HepG2 (cell line): ENCODE measurements around the gene ZDHHC16. TPM values are rescaled to one million over a fixed set of nuclear protein-coding genes. Genes with fewer than 3 reads are reported as not detected.
A peak's percentile ranks its signal among the peaks of the same experiment; 100 is the strongest.

ENCODE experiments used
- AKAP8 ChIP-seq: sonication (generic); formaldehyde crosslinking; IDR thresholded peaks from 2 replicates; pipeline ENCODE4 v1.5.1; 2020; ENCODE audit warnings: mild to moderate bottlenecking, missing genetic modification reagents
- ARNT ChIP-seq: fragments of 450-650 bp; IDR thresholded peaks from 2 replicates; pipeline ENCODE4 v1.6.1; 2017
- CENPBD1 ChIP-seq: sonication (generic); formaldehyde crosslinking; IDR thresholded peaks from 2 replicates; pipeline ENCODE4 v1.8.0; 2022; ENCODE audit warnings: missing genetic modification reagents, low read depth, mild to moderate bottlenecking, borderline replicate concordance
- HMG20B ChIP-seq: conservative IDR thresholded peaks from 2 replicates; pipeline ENCODE4 v1.6.1; 2016; ENCODE audit warnings: missing genetic modification reagents, missing compliant biosample characterization
- SAP130 ChIP-seq: IDR thresholded peaks from 2 replicates; pipeline ENCODE4 v1.6.1; 2016; ENCODE audit warnings: low read depth
- SCMH1 ChIP-seq: sonication (generic); formaldehyde crosslinking; IDR thresholded peaks from 2 replicates; pipeline ENCODE4 v1.9.0; 2021; ENCODE audit warnings: missing genetic modification reagents, mild to moderate bottlenecking, borderline replicate concordance
- SNAPC2 ChIP-seq: sonication (generic); formaldehyde crosslinking; IDR thresholded peaks from 2 replicates; pipeline ENCODE4 v1.8.1; 2022; ENCODE audit warnings: mild to moderate bottlenecking, missing genetic modification reagents
- YEATS2 ChIP-seq: sonication (generic); formaldehyde crosslinking; IDR thresholded peaks from 2 replicates; pipeline ENCODE4 v1.4.0; 2020; ENCODE audit warnings: missing genetic modification reagents, borderline replicate concordance
- ZBTB42 ChIP-seq: sonication (generic); formaldehyde crosslinking; IDR thresholded peaks from 2 replicates; pipeline ENCODE4 v1.5.0; 2020; ENCODE audit warnings: mild to moderate bottlenecking, missing genetic modification reagents
- ZFX ChIP-seq: sonication (generic); formaldehyde crosslinking; IDR thresholded peaks from 2 replicates; pipeline ENCODE4 v1.4.0; 2020; ENCODE audit warnings: mild to moderate bottlenecking, low read depth, missing genetic modification reagents, moderate library complexity
- ZNF562 ChIP-seq: sonication (generic); formaldehyde crosslinking; IDR thresholded peaks from 2 replicates; pipeline ENCODE4 v1.8.0; 2022; ENCODE audit warnings: missing genetic modification reagents, borderline replicate concordance
- ZNF567 ChIP-seq: sonication (generic); formaldehyde crosslinking; IDR thresholded peaks from 2 replicates; pipeline ENCODE4 v1.8.1; 2023; ENCODE audit warnings: mild to moderate bottlenecking, missing genetic modification reagents, borderline replicate concordance
- ZNF629 ChIP-seq: sonication (generic); formaldehyde crosslinking; conservative IDR thresholded peaks from 2 replicates; pipeline ENCODE4 v1.5.0; 2020; ENCODE audit warnings: missing genetic modification reagents
- ZNF768 ChIP-seq: sonication (generic); formaldehyde crosslinking; IDR thresholded peaks from 2 replicates; pipeline ENCODE4 v1.4.0; 2020; ENCODE audit warnings: missing genetic modification reagents
- ZSCAN5A ChIP-seq: sonication (generic); formaldehyde crosslinking; IDR thresholded peaks from 2 replicates; pipeline ENCODE4 v1.8.0; 2022; ENCODE audit warnings: mild to moderate bottlenecking, missing genetic modification reagents, borderline replicate concordance
- polyA plus RNA-seq, 8 experiments: library from polyadenylated mRNA; depleted of rRNA in 3 of 8; stranded (reverse) in 7 of 8; unstranded in 1 of 8; fragments of >200 nt; fragmentation: Illumina TruSeq in 4 of 8; extraction: Trizol in 4 of 8; gene quantifications; 2 replicates each; pipeline versions ENCODE4 v1.2.1 to v1.2.3, GENCODE V29; 2011 to 2016; ENCODE audit warnings: low read depth in 4 of 8, missing spikeins in 1 of 8, mixed read lengths in 1 of 8; ENCODE audit not compliant: insufficient read depth in 1 of 8
- total RNA-seq, 5 experiments: library from RNA; depleted of rRNA; stranded (reverse); fragments of >200 nt; fragmentation: Illumina TruSeq; extraction: Trizol; gene quantifications; 2 replicates each; pipeline ENCODE4 v1.2.3, GENCODE V29; 2016; ENCODE audit warnings: low read depth in 1 of 5
- TF ChIP-seq, protein P1 (sequence below): sonication (generic); formaldehyde crosslinking; IDR thresholded peaks from 2 replicates; pipeline ENCODE4 v1.5.0; 2020; ENCODE audit warnings: missing genetic modification reagents
- TF ChIP-seq, protein P2 (sequence below): sonication (generic); formaldehyde crosslinking; IDR thresholded peaks from 2 replicates; pipeline ENCODE4 v1.4.0; 2020; ENCODE audit warnings: missing genetic modification reagents
- TF ChIP-seq, protein P3 (sequence below): sonication (generic); formaldehyde crosslinking; IDR thresholded peaks from 2 replicates; pipeline ENCODE4 v1.5.0; 2020; ENCODE audit warnings: mild to moderate bottlenecking, missing genetic modification reagents
- TF ChIP-seq, protein P4 (sequence below): sonication (generic); formaldehyde crosslinking; IDR thresholded peaks from 2 replicates; pipeline ENCODE4 v1.5.0; 2020; ENCODE audit warnings: missing genetic modification reagents

The ZDHHC16 gene
- total and polyA plus RNA-seq, 2 of the 13 experiments (the other 11 are each of a cell fraction or from before 2014, with no cell fraction given): 40.8 to 41.8 TPM

DNA sequence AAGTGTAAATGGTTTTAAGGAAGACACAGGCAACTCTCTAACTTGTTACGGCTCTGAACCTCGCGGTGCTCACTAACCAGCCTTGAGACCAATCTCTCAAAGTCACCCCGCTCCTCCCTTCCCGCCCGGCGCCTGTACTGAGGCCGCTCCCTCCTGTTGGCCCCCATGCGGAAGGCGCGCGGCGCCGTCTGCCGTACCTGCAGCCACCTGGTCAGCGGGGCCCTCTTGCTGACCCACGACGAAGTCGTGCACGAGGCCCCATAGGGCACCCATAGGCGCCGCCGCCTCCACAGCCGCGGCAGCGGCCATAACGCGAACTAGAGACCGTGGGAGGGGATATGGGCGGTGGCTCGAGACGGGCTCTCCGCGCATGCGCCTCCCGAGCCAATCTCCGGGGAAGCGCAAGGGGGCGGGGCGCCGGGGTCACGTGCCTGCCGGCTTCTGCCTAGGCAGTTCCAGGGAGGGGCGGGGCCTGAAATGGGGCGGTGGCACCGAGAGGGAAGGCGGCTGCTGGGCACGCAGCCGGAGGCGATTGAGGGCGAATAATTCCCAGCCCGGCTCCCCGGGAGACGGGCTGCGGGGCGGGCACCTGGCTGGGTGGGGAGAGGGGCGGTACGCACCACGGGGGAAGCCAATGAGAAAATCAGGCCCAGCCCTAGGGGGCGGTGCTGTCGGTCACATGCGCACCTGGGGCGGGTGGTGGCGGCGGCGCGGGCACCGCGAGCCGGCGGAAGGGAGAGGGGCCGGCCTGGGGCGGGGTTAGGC, 52.3 kb downstream of the ZDHHC16 start, which contains the start of gene MMS19 (continued):
- 0 out of 2 replicates have a peak, but pooled peaks have one; percentile 45 for TF ChIP-seq ZSCAN5A (CRISPR knock-in tag)
- TF ChIP-seq HMG20B (CRISPR knock-in tag): no peak; the same call in 1 of the 2 replicates
- TF ChIP-seq, protein P1, sequence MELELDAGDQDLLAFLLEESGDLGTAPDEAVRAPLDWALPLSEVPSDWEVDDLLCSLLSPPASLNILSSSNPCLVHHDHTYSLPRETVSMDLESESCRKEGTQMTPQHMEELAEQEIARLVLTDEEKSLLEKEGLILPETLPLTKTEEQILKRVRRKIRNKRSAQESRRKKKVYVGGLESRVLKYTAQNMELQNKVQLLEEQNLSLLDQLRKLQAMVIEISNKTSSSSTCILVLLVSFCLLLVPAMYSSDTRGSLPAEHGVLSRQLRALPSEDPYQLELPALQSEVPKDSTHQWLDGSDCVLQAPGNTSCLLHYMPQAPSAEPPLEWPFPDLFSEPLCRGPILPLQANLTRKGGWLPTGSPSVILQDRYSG: no peak
- 0 out of 2 replicates have a peak, but pooled peaks have one; percentile 24 for TF ChIP-seq ZNF562 (CRISPR knock-in tag)
- TF ChIP-seq, protein P2, sequence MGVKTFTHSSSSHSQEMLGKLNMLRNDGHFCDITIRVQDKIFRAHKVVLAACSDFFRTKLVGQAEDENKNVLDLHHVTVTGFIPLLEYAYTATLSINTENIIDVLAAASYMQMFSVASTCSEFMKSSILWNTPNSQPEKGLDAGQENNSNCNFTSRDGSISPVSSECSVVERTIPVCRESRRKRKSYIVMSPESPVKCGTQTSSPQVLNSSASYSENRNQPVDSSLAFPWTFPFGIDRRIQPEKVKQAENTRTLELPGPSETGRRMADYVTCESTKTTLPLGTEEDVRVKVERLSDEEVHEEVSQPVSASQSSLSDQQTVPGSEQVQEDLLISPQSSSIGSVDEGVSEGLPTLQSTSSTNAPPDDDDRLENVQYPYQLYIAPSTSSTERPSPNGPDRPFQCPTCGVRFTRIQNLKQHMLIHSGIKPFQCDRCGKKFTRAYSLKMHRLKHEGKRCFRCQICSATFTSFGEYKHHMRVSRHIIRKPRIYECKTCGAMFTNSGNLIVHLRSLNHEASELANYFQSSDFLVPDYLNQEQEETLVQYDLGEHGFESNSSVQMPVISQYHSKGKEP (CRISPR knock-in tag): no peak
- TF ChIP-seq ZFX (CRISPR knock-in tag): peak; percentile 88
- no peak; the same call in 1 of the 2 replicates for TF ChIP-seq ZNF629
- no peak for TF ChIP-seq ZNF567
- TF ChIP-seq, protein P3, sequence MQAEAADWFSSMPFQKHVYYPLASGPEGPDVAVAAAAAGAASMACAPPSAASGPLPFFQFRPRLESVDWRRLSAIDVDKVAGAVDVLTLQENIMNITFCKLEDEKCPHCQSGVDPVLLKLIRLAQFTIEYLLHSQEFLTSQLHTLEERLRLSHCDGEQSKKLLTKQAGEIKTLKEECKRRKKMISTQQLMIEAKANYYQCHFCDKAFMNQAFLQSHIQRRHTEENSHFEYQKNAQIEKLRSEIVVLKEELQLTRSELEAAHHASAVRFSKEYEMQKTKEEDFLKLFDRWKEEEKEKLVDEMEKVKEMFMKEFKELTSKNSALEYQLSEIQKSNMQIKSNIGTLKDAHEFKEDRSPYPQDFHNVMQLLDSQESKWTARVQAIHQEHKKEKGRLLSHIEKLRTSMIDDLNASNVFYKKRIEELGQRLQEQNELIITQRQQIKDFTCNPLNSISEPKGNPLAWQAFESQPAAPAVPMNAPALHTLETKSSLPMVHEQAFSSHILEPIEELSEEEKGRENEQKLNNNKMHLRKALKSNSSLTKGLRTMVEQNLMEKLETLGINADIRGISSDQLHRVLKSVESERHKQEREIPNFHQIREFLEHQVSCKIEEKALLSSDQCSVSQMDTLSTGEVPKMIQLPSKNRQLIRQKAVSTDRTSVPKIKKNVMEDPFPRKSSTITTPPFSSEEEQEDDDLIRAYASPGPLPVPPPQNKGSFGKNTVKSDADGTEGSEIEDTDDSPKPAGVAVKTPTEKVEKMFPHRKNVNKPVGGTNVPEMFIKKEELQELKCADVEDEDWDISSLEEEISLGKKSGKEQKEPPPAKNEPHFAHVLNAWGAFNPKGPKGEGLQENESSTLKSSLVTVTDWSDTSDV: no peak
- peak; percentile 74; the same call in 1 of the 2 replicates for TF ChIP-seq ZBTB42 (CRISPR knock-in tag)
- no peak for TF ChIP-seq AKAP8 (CRISPR knock-in tag)
- TF ChIP-seq, protein P4, sequence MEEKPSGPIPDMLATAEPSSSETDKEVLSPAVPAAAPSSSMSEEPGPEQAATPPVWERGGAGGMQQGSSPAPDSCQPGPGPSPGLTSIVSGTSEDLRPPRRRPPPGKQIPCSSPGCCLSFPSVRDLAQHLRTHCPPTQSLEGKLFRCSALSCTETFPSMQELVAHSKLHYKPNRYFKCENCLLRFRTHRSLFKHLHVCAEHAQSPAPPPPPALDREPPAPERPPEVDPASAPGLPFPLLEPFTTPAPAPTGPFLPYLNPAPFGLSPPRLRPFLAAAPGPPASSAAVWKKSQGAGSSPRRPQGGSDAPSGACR: 0 out of 2 replicates have a peak, but pooled peaks have one; percentile 41
- TF ChIP-seq YEATS2: no peak
- TF ChIP-seq ZNF768 (CRISPR knock-in tag): peak; percentile 44; the same call in 1 of the 2 replicates
- no peak for TF ChIP-seq SCMH1 (CRISPR knock-in tag)
- no peak for TF ChIP-seq CENPBD1 (CRISPR knock-in tag)
- no peak for TF ChIP-seq ARNT
- peak; percentile 57 for TF ChIP-seq SAP130 (CRISPR knock-in tag)
- TF ChIP-seq SNAPC2: peak; percentile 69; the same call in 1 of the 2 replicates
